HepG2 (cell line): Measurements from ENCODE around the gene F12. TPM values are rescaled to one million over a fixed set of nuclear protein-coding genes. Genes with fewer than 3 reads are reported as not detected.

Source experiments
- AGO1 ChIP-seq: fragments of 200-400 bp; formaldehyde crosslinking; IDR thresholded peaks from 2 replicates; pipeline ENCODE4 v1.6.1; 2017; ENCODE audit warnings: mild to moderate bottlenecking, low read depth, low read length, moderate library complexity; ENCODE audit not compliant: poor library complexity, severe bottlenecking
- AHDC1 ChIP-seq: sonication (generic); formaldehyde crosslinking; IDR thresholded peaks from 2 replicates; pipeline ENCODE4 v1.5.1; 2020; ENCODE audit warnings: mild to moderate bottlenecking, missing genetic modification reagents, borderline replicate concordance
- CBX5 ChIP-seq: sonication (generic); formaldehyde crosslinking; IDR thresholded peaks from 2 replicates; pipeline ENCODE4 v1.4.0; 2020; ENCODE audit warnings: missing genetic modification reagents, borderline replicate concordance
- CCDC6 ChIP-seq: sonication (generic); formaldehyde crosslinking; IDR thresholded peaks from 2 replicates; pipeline ENCODE4 v1.8.1; 2022; ENCODE audit warnings: mild to moderate bottlenecking, missing genetic modification reagents, moderate library complexity
- MAZ ChIP-seq, 2 experiments: sonication (generic) in 1 of 2; formaldehyde crosslinking in 1 of 2; IDR thresholded peaks; 2 replicates each; pipeline versions ENCODE4 v1.5.0 to v1.6.1; 2012 to 2020; ENCODE audit warnings: low read depth in 2 of 2, mild to moderate bottlenecking in 2 of 2, borderline replicate concordance in 1 of 2, improper control_type of control experiment in 1 of 2, low read length in 1 of 2, missing genetic modification reagents in 1 of 2, moderate library complexity in 1 of 2
- ONECUT2 ChIP-seq: sonication (generic); formaldehyde crosslinking; IDR thresholded peaks from 2 replicates; pipeline ENCODE4 v1.4.0; 2020; ENCODE audit warnings: missing genetic modification reagents
- RBM39 ChIP-seq: fragments of 200-400 bp; formaldehyde crosslinking; IDR thresholded peaks from one replicate; pipeline ENCODE4 v1.6.1; 2018; ENCODE audit warnings: antibody characterized with exemption, mild to moderate bottlenecking, low read depth, low read length; ENCODE audit not compliant: poor library complexity, severe bottlenecking
- TCF12 ChIP-seq, 2 experiments: fragments of 450-650 bp in 1 of 2; sonication (generic) in 1 of 2; formaldehyde crosslinking in 1 of 2; IDR thresholded peaks; 2 replicates each; pipeline versions ENCODE4 v1.6.1 to v1.8.0; 2017 to 2022; ENCODE audit warnings: antibody characterized with exemption in 1 of 2, mild to moderate bottlenecking in 1 of 2, missing genetic modification reagents in 1 of 2, moderate library complexity in 1 of 2
- TERF1 ChIP-seq: sonication (generic); formaldehyde crosslinking; IDR thresholded peaks from 2 replicates; pipeline ENCODE4 v1.8.0; 2022; ENCODE audit warnings: mild to moderate bottlenecking, missing genetic modification reagents, moderate library complexity
- TOE1 ChIP-seq: sonication (generic); formaldehyde crosslinking; IDR thresholded peaks from 2 replicates; pipeline ENCODE4 v1.4.0; 2020; ENCODE audit warnings: mild to moderate bottlenecking, missing genetic modification reagents
- ZNF687 ChIP-seq: sonication (generic); formaldehyde crosslinking; IDR thresholded peaks from 2 replicates; pipeline ENCODE4 v1.5.1; 2020; ENCODE audit warnings: mild to moderate bottlenecking, missing genetic modification reagents, moderate library complexity
- ZNF749 ChIP-seq: sonication (generic); formaldehyde crosslinking; IDR thresholded peaks from 2 replicates; pipeline ENCODE4 v1.8.0; 2022; ENCODE audit warnings: mild to moderate bottlenecking, missing genetic modification reagents, moderate library complexity, borderline replicate concordance
- ZZZ3 ChIP-seq: sonication (generic); formaldehyde crosslinking; IDR thresholded peaks from 2 replicates; pipeline ENCODE4 v1.4.0; 2020; ENCODE audit warnings: missing genetic modification reagents, mild to moderate bottlenecking, borderline replicate concordance
- polyA plus RNA-seq, 8 experiments: library from polyadenylated mRNA; depleted of rRNA in 3 of 8; stranded (reverse) in 7 of 8; unstranded in 1 of 8; fragments of >200 nt; fragmentation: Illumina TruSeq in 4 of 8; extraction: Trizol in 4 of 8; gene quantifications; 2 replicates each; pipeline versions ENCODE4 v1.2.1 to v1.2.3, GENCODE V29; 2011 to 2016; ENCODE audit warnings: low read depth in 4 of 8, missing spikeins in 1 of 8, mixed read lengths in 1 of 8; ENCODE audit not compliant: insufficient read depth in 1 of 8
- total RNA-seq, 5 experiments: library from RNA; depleted of rRNA; stranded (reverse); fragments of >200 nt; fragmentation: Illumina TruSeq; extraction: Trizol; gene quantifications; 2 replicates each; pipeline ENCODE4 v1.2.3, GENCODE V29; 2016; ENCODE audit warnings: low read depth in 1 of 5
- TF ChIP-seq, protein P1 (sequence below): sonication (generic); formaldehyde crosslinking; IDR thresholded peaks from 2 replicates; pipeline ENCODE4 v1.4.0; 2020; ENCODE audit warnings: missing genetic modification reagents

Gene F12
- total and polyA plus RNA-seq, 2 of the 13 experiments (the other 11 are each of a cell fraction or from before 2014, with no cell fraction given): 2.5 to 3.0 TPM

- TF ChIP-seq, protein P1, sequence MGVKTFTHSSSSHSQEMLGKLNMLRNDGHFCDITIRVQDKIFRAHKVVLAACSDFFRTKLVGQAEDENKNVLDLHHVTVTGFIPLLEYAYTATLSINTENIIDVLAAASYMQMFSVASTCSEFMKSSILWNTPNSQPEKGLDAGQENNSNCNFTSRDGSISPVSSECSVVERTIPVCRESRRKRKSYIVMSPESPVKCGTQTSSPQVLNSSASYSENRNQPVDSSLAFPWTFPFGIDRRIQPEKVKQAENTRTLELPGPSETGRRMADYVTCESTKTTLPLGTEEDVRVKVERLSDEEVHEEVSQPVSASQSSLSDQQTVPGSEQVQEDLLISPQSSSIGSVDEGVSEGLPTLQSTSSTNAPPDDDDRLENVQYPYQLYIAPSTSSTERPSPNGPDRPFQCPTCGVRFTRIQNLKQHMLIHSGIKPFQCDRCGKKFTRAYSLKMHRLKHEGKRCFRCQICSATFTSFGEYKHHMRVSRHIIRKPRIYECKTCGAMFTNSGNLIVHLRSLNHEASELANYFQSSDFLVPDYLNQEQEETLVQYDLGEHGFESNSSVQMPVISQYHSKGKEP: no peak
- TF ChIP-seq MAZ (IDR thresholded peaks at IDR 0.05; ENCODE audit: borderline replicate concordance, low read depth, low read length) (no peak; the same call in 1 of the 2 replicates), MAZ (CRISPR knock-in tag; IDR thresholded peaks at IDR 0.05; ENCODE audit: low read depth) (0 out of 2 replicates have a peak, but pooled peaks have one; percentile 18), CCDC6 (no peak), AGO1 (peak; percentile 95), TERF1 (CRISPR knock-in tag) (no peak), CBX5 (0 out of 2 replicates have a peak, but pooled peaks have one; percentile 3), AHDC1 (no peak), ZZZ3 (CRISPR knock-in tag) (no peak), RBM39 (no peak), ONECUT2 (CRISPR knock-in tag) (no peak), ZNF749 (CRISPR knock-in tag) (no peak), TCF12 (IDR thresholded peaks at IDR 0.05) (no peak), TCF12 (CRISPR knock-in tag; IDR thresholded peaks at IDR 0.05) (0 out of 2 replicates have a peak, but pooled peaks have one; percentile 32), TOE1 (CRISPR knock-in tag) (no peak), ZNF687 (CRISPR knock-in tag) (no peak)
Measured at GRCh38 chr5:177426566-177427210, 17.3 kb upstream of the F12 start, which contains the start of gene GRK6 (continued).
